HG03045 (cell line): ENCODE results near the gene RPP30.
"Not testable (repeated sequence)": the region's sequence is repeated elsewhere in the genome, so short reads cannot be mapped to it uniquely, and the experiment has no call there.

Experiments
- ATAC-seq: cut with Tn5 transposase; IDR thresholded peaks from one replicate; pipeline ENCODE4 v1.9.1; 2021; ENCODE audit warnings: mild to moderate bottlenecking, moderate library complexity; ENCODE audit not compliant: unreplicated experiment

The RPP30 gene

DNA sequence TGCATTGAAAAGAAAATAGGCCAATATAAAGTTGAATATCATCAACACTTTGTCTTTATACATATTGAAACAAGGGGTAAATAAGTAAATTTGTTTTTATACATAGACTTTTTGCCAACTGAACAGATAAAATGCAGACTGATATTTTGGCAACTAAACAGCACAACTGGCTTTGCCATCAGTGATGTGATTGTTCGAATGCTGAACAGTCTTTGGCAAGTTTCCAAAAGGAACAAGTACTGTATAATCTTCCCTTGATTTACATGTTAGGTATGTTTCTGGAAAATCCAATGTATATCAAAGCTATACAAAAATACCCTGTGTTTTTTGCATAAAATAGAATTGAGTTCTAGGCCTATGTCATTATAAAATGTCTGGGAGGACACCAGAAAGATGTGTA, 67.3 kb downstream of the RPP30 start:
- ATAC-seq: no peak

DNA sequence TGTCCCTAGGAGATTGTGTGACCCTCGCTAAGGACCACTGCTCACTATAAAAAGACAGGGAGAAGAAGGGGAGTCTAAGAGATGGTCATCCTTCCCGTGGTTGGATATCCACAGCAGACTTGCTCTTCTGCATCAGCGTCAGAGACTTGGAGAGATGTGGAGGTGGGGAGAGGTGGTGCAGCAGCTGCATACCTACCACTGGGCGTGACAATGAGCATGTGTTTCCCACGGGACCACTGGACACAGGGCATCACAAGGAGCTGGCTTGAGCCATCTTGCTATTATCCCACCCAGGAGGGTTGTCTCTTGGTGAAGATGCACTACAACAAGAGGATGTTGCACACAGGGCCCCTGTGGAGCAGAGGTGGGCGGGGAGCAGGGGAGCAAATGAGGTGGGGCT, 67.9 kb downstream of the RPP30 start:
- ATAC-seq: no peak

DNA sequence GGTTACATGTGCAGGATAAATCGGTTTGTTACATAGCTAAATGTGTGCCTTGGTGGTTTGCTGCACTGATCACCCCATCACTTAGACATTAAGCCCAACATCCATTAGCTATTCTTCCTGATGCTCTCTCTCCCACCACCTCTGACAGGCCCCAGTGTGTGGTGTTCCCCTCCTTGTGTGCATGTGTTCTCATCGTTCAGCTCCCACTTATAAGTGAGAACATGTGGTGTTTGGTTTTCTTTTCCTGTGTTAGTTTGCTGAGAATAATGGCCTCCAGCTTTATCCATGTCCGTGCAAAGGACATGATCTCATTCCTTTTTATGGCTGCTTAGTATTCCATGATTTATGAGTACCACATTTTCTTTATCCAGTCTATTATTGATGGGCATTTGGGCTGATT, 71.2 kb downstream of the RPP30 start:
- not testable (repeated sequence) for ATAC-seq

DNA sequence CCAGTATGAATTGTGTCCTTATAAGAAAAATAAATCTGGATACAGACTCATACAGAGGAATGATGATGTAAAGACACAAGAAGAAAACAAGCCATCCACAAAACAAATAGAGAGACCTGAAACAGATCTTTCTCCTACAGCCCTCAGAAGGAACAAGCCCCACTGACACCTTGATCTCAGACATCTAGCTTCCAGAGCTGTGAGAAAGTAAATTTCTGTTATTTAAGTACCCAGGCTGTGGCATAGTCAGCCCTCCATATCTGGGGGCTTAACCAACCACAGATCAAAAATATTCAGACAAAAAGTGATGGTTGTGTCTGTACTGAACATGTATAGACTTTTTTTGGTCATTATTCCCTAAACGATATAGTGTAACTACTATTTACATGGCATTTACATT, 73.0 kb downstream of the RPP30 start:
- ATAC-seq: no peak

DNA sequence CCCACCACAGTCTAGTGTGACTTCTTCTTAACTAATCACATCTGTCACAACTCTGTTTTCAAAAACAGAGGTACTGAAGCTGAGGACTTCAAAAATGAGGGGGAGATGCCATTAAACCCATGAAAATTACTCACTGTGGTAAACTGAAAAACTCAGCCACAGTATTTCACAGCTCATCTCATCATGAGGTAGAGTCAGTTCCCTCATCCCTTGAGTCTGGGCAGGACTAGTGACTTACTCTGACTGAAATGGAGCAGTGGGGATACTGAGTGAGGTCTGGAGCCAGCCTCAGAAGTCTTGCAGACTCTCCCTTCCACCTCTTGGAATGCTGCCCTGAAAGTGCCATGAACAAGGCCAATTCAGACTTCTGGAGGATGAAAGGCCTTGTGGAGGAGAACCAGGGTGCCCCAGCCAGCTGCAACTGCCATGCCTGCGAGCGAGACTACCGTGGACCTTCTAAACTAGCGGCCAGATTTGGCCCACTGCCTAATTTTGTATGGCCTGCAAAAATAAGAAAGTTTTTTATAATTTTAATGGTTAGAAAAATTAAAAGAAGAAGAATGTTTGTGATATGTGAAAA, 73.8 kb downstream of the RPP30 start:
- no peak for ATAC-seq

DNA sequence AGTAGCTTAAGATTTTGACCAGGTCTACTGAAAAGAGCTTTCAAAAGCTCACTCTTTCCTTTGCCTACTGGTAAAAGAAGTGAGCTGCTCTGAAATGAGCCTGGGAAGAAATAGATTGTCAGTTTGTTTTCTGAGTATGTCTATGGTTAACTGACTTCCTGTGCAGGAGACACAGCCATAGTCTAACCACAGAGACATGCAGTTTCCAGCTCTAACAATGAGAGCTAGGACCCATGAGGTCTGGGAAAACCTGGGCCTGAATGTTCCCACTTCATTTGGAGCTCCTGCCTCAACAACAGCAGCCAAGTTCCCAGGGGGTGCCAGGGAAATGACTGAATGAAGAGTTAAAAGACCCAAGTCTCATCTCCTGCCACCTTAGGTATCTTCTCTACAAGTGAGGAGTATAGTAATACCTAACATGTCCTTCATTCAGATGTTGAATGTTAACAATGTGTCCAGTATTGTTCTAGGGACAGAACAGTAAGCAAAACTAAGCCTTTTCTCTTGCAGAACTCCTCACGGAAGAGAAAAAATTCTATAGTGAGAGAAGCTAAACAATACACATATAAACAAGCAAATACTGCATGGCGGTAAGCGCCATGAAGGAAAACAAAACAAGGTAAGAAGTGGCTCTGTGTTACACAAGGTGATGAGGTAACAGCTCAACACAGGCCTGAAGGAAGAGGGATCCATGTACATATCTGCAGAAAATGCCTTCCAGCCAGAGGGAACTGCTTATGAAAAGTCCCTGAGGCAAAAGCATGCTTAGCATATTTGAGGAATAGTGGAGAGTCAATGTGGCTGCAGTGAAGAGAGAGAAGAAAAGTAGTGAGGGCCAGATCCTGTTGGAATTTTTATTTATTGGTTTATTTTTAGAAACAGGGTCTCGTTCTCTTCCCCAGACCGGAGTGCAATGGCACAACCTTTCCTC, 75.5 kb downstream of the RPP30 start:
- no peak for ATAC-seq
